Mesothelial cell of epicardium (in vitro differentiated cells): ENCODE data around the gene ZFYVE28. TPM values are rescaled to one million over a fixed set of nuclear protein-coding genes. Genes with fewer than 3 reads are reported as not detected.

Source experiments
- DNase-seq, 2 experiments: peaks; one replicate each; pipeline ENCODE4 v3.0.0; 2021; ENCODE audit warnings: low spot score in 2 of 2; ENCODE audit not compliant: unreplicated experiment in 2 of 2
- H3K27ac Mint-ChIP-seq: 2 replicates; pipeline ENCODE4 v1.8.0; 2021; ENCODE audit warnings: mixed read lengths
- H3K27me3 Mint-ChIP-seq: 2 replicates; pipeline ENCODE4 v1.8.0; 2021; ENCODE audit warnings: low read depth, mixed read lengths
- H3K36me3 Mint-ChIP-seq: 2 replicates; pipeline ENCODE4 v1.8.0; 2021; ENCODE audit warnings: mixed read lengths
- H3K4me1 Mint-ChIP-seq: 2 replicates; pipeline ENCODE4 v1.8.0; 2021; ENCODE audit warnings: mixed read lengths
- H3K4me3 Mint-ChIP-seq: 2 replicates; pipeline ENCODE4 v1.8.0; 2021; ENCODE audit warnings: mild to moderate bottlenecking, moderate library complexity, mixed read lengths
- H3K9me3 Mint-ChIP-seq: 2 replicates; pipeline ENCODE4 v1.8.0; 2021; ENCODE audit warnings: mixed read lengths
- CTCF ChIP-seq: fragments of 200-600 bp; sonication (generic); IDR thresholded peaks from one replicate; pipeline ENCODE4 v1.5.0; 2021; ENCODE audit warnings: antibody characterized with exemption; ENCODE audit not compliant: unreplicated experiment
- total RNA-seq: library from RNA; stranded (reverse); gene quantifications from 3 replicates; pipeline ENCODE4 v1.2.1, GENCODE V29; 2021

Gene ZFYVE28
- total RNA-seq, 1 donor from 2014 or later, result 0.51 TPM

- no peak for TF ChIP-seq CTCF
- H3K27ac Mint-ChIP-seq, result no peak overlapping the region
- H3K9me3 Mint-ChIP-seq, result no peaks in the 10 kb centered on the region
- peaks cover 4% of the 10 kb centered on the region for H3K4me1 Mint-ChIP-seq
- DNase-seq, result no peak
- no peaks in the 10 kb centered on the region for H3K36me3 Mint-ChIP-seq
- peaks cover 51% of the 10 kb centered on the region for H3K27me3 Mint-ChIP-seq
- H3K4me3 Mint-ChIP-seq, result no peak overlapping the region
Observed at GRCh38 chr4:2423066-2423465, 4.6 kb upstream of the ZFYVE28 start.

- no peak for TF ChIP-seq CTCF
- Mint-ChIP-seq H3K4me3 (no peak overlapping the region), H3K4me1 (peaks cover 7% of the 10 kb centered on the region), H3K36me3 (no peaks in the 10 kb centered on the region), H3K9me3 (no peaks in the 10 kb centered on the region), H3K27ac (no peak overlapping the region), H3K27me3 (peaks cover 58% of the 10 kb centered on the region)
- no peak for DNase-seq
Observed at GRCh38 chr4:2421928-2422327, 3.5 kb upstream of the ZFYVE28 start.

GRCh38 chr4:2419814-2420213, 1.4 kb upstream of the ZFYVE28 start:
- peak overlapping the region; percentile 72 for H3K4me3 Mint-ChIP-seq
- no peaks in the 10 kb centered on the region for H3K36me3 Mint-ChIP-seq
- H3K27ac Mint-ChIP-seq, result no peak overlapping the region
- no peak for TF ChIP-seq CTCF
- H3K4me1 Mint-ChIP-seq, result peaks cover 7% of the 10 kb centered on the region
- no peaks in the 10 kb centered on the region for H3K9me3 Mint-ChIP-seq
- no peak for DNase-seq
- peaks cover 77% of the 10 kb centered on the region for H3K27me3 Mint-ChIP-seq

GRCh38 chr4:2418650-2419571, 466 bp upstream of the ZFYVE28 start, which contains the start of gene CFAP99:
TSS of gene CFAP99 (plus strand) at chr4:2418955.
- H3K27me3 Mint-ChIP-seq, result peaks cover 83% of the 10 kb centered on the region
- no peaks in the 10 kb centered on the region for H3K36me3 Mint-ChIP-seq
- no peak within 1 kb of the TSS for H3K27ac Mint-ChIP-seq
- H3K4me1 Mint-ChIP-seq, result peaks cover 7% of the 10 kb centered on the region
- H3K9me3 Mint-ChIP-seq, result no peaks in the 10 kb centered on the region
- peak; percentile 93 to 94 for DNase-seq
- H3K4me3 Mint-ChIP-seq, result peak within 1 kb of the TSS; percentile 72
- no peak for TF ChIP-seq CTCF

- Mint-ChIP-seq H3K4me3 (peak overlapping the region; percentile 71), H3K4me1 (peaks cover 15% of the 10 kb centered on the region), H3K27me3 (peaks cover 89% of the 10 kb centered on the region), H3K9me3 (no peaks in the 10 kb centered on the region), H3K36me3 (no peaks in the 10 kb centered on the region), H3K27ac (no peak overlapping the region)
- no peak for DNase-seq
- no peak for TF ChIP-seq CTCF
Observed at GRCh38 chr4:2417226-2417764, 1.1 kb downstream of the ZFYVE28 start.
